HCEC 1CT (cell line): ENCODE results near the gene DPYSL4.

Experiments used
- DNase-seq: peaks from one replicate; pipeline ENCODE4 v3.0.0-alpha.2; 2017

DPYSL4 gene

GRCh38 chr10:132230557-132231210 is 43.9 kb downstream of the DPYSL4 start:
- DNase-seq, result no peak

GRCh38 chr10:132231656-132232022 is 44.9 kb downstream of the DPYSL4 start:
- no peak for DNase-seq

- DNase-seq, result no peak
These were observed 45.5 kb downstream of the DPYSL4 start for GRCh38 chr10:132232023-132232951.

GRCh38 chr10:132232981-132233380 is 46.2 kb downstream of the DPYSL4 start:
- no peak for DNase-seq

- DNase-seq, result no peak
These were observed 46.8 kb downstream of the DPYSL4 start for GRCh38 chr10:132233501-132234085.

- no peak for DNase-seq
These were observed 48.1 kb downstream of the DPYSL4 start for GRCh38 chr10:132234860-132235259.

- no peak for DNase-seq
These were observed 49.4 kb downstream of the DPYSL4 start for GRCh38 chr10:132236161-132236560.

- DNase-seq, result no peak
These were observed 50.1 kb downstream of the DPYSL4 start for GRCh38 chr10:132236881-132237280.

- no peak for DNase-seq
These were observed 50.6 kb downstream of the DPYSL4 start for GRCh38 chr10:132237396-132237795.

GRCh38 chr10:132237871-132238270 is 51.1 kb downstream of the DPYSL4 start:
- DNase-seq, result no peak

GRCh38 chr10:132238371-132239125 is 51.8 kb downstream of the DPYSL4 start:
- DNase-seq, result no peak

GRCh38 chr10:132239126-132240031 is 52.6 kb downstream of the DPYSL4 start:
- DNase-seq, result no peak

- no peak for DNase-seq
These were observed 53.4 kb downstream of the DPYSL4 start for GRCh38 chr10:132240156-132240555.

GRCh38 chr10:132240581-132240980 is 53.8 kb downstream of the DPYSL4 start:
- DNase-seq, result no peak

- no peak for DNase-seq
These were observed 54.3 kb downstream of the DPYSL4 start for GRCh38 chr10:132241086-132241485.

GRCh38 chr10:132241496-132241895 is 54.7 kb downstream of the DPYSL4 start:
- DNase-seq, result no peak

- DNase-seq, result no peak
These were observed 55.5 kb downstream of the DPYSL4 start for GRCh38 chr10:132242103-132242840.

GRCh38 chr10:132243141-132243540 is 56.4 kb downstream of the DPYSL4 start:
- no peak for DNase-seq

GRCh38 chr10:132243626-132244025 is 56.9 kb downstream of the DPYSL4 start:
- DNase-seq, result no peak

GRCh38 chr10:132245056-132245455 is 58.3 kb downstream of the DPYSL4 start:
- DNase-seq, result no peak

GRCh38 chr10:132246296-132246695 is 59.5 kb downstream of the DPYSL4 start:
- DNase-seq, result no peak
